GM19455 (cell line): ENCODE measurements around the gene ARID4A.
"Not testable (repeated sequence)": the region's sequence is repeated elsewhere in the genome, so short reads cannot be mapped to it uniquely, and the experiment has no call there.

ENCODE experiments used
- ATAC-seq: cut with Tn5 transposase; IDR thresholded peaks from one replicate; pipeline ENCODE4 v1.9.1; 2021; ENCODE audit not compliant: unreplicated experiment

Gene ARID4A

GRCh38 chr14:58288106-58288792, 10.1 kb upstream of the ARID4A start:
- no peak for ATAC-seq

- no peak for ATAC-seq
These were observed 6.7 kb upstream of the ARID4A start for GRCh38 chr14:58291646-58292045.

- ATAC-seq: no peak
These were observed 6.2 kb upstream of the ARID4A start for GRCh38 chr14:58292187-58292586.

GRCh38 chr14:58294201-58294600, 4.2 kb upstream of the ARID4A start:
- no peak for ATAC-seq

GRCh38 chr14:58296726-58297125, 1.6 kb upstream of the ARID4A start:
- ATAC-seq: no peak

GRCh38 chr14:58297412-58297761, 968 bp upstream of the ARID4A start:
- peak; percentile 3 for ATAC-seq

GRCh38 chr14:58297762-58298476, 436 bp upstream of the ARID4A start:
- ATAC-seq: peak; percentile 80

- no peak for ATAC-seq
These were observed 1.3 kb downstream of the ARID4A start for GRCh38 chr14:58299401-58300330.

GRCh38 chr14:58301416-58301815, 3.1 kb downstream of the ARID4A start:
- ATAC-seq: no peak

- ATAC-seq: no peak
These were observed 7.4 kb downstream of the ARID4A start for GRCh38 chr14:58305730-58306129.

GRCh38 chr14:58307597-58308316, 9.4 kb downstream of the ARID4A start:
- no peak for ATAC-seq

- ATAC-seq: no peak
These were observed 10.7 kb downstream of the ARID4A start for GRCh38 chr14:58309086-58309485.

- no peak for ATAC-seq
These were observed 15.3 kb downstream of the ARID4A start for GRCh38 chr14:58313699-58314098.

- no peak for ATAC-seq
These were observed 17.3 kb downstream of the ARID4A start for GRCh38 chr14:58315606-58316005.

GRCh38 chr14:58327019-58327418, 28.7 kb downstream of the ARID4A start:
- ATAC-seq: no peak

- peak; percentile 91 for ATAC-seq
These were observed 32.8 kb downstream of the ARID4A start for GRCh38 chr14:58331111-58331510.

- ATAC-seq: no peak
These were observed 34.2 kb downstream of the ARID4A start for GRCh38 chr14:58332561-58332960.

GRCh38 chr14:58339666-58340065, 41.3 kb downstream of the ARID4A start:
- not testable (repeated sequence) for ATAC-seq

- ATAC-seq: no peak
These were observed 42.9 kb downstream of the ARID4A start for GRCh38 chr14:58341152-58341748.

- ATAC-seq: not testable (repeated sequence)
These were observed 45.2 kb downstream of the ARID4A start for GRCh38 chr14:58343535-58343934.
